RWPE2 (cell line): Measurements from ENCODE around the gene HOATZ.

Experiments
- ATAC-seq: fragments of 200-7000 bp; cut with Tn5 transposase; 3 replicates; pipeline ENCODE4 v1.9.1; 2021; ENCODE audit warnings: low read depth
- DNase-seq: peaks from one replicate; pipeline ENCODE4 v3.0.0-alpha.2; 2020; ENCODE audit warnings: low spot score
- H3K27ac ChIP-seq: fragments of 450-650 bp; 2 replicates; pipeline ENCODE4 v1.5.1; 2017; ENCODE audit warnings: mild to moderate bottlenecking; ENCODE audit not compliant: poor library complexity, severe bottlenecking
- H3K27me3 ChIP-seq: fragments of 250-450 bp; sonication (Bioruptor Pico); 2 replicates; pipeline ENCODE4 v1.5.1; 2021; ENCODE audit warnings: mild to moderate bottlenecking, moderate library complexity; ENCODE audit not compliant: insufficient read depth, poor library complexity, severe bottlenecking
- H3K36me3 ChIP-seq: fragments of 250-450 bp; sonication (Bioruptor Pico); 2 replicates; pipeline ENCODE4 v1.5.1; 2020; ENCODE audit warnings: low read depth, mild to moderate bottlenecking, moderate library complexity
- H3K4me1 ChIP-seq: fragments of 250-450 bp; sonication (Bioruptor Pico); 2 replicates; pipeline ENCODE4 v1.5.1; 2021; ENCODE audit warnings: mild to moderate bottlenecking, moderate library complexity; ENCODE audit not compliant: insufficient read depth, poor library complexity, severe bottlenecking
- H3K4me3 ChIP-seq: fragments of 250-450 bp; sonication (Bioruptor Pico); 2 replicates; pipeline ENCODE4 v1.5.1; 2021; ENCODE audit warnings: mild to moderate bottlenecking, moderate library complexity; ENCODE audit not compliant: severe bottlenecking
- H3K9me3 ChIP-seq: fragments of 250-450 bp; sonication (Bioruptor Pico); 2 replicates; pipeline ENCODE4 v1.5.1; 2021; ENCODE audit warnings: mild to moderate bottlenecking, moderate library complexity; ENCODE audit not compliant: severe bottlenecking
- CTCF ChIP-seq: fragments of 450-650 bp; IDR thresholded peaks from one replicate; pipeline ENCODE4 v1.5.1; 2017; ENCODE audit warnings: mild to moderate bottlenecking, moderate library complexity; ENCODE audit not compliant: poor library complexity, severe bottlenecking

The HOATZ gene

GRCh38 chr11:111575740-111576139 lies 61.2 kb downstream of the HOATZ start:
- Histone ChIP-seq H3K9me3 (no peaks in the 10 kb centered on the region), H3K4me1 (no peaks in the 10 kb centered on the region), H3K4me3 (no peak overlapping the region), H3K36me3 (no peaks in the 10 kb centered on the region), H3K27me3 (no peaks in the 10 kb centered on the region), H3K27ac (no peak overlapping the region)
- no peak for TF ChIP-seq CTCF
- ATAC-seq (no peak), DNase-seq (no peak)

GRCh38 chr11:111577821-111578220 lies 63.2 kb downstream of the HOATZ start:
- no peak overlapping the region for H3K4me3 ChIP-seq
- H3K36me3 ChIP-seq: no peaks in the 10 kb centered on the region
- H3K27me3 ChIP-seq: no peaks in the 10 kb centered on the region
- no peak for TF ChIP-seq CTCF
- DNase-seq (no peak), ATAC-seq (no peak)
- no peaks in the 10 kb centered on the region for H3K4me1 ChIP-seq
- H3K27ac ChIP-seq: no peak overlapping the region
- no peaks in the 10 kb centered on the region for H3K9me3 ChIP-seq

GRCh38 chr11:111581341-111581740 lies 66.8 kb downstream of the HOATZ start:
- H3K36me3 ChIP-seq: no peaks in the 10 kb centered on the region
- no peak for ATAC-seq
- H3K27me3 ChIP-seq: no peaks in the 10 kb centered on the region
- no peak overlapping the region for H3K27ac ChIP-seq
- H3K9me3 ChIP-seq: no peaks in the 10 kb centered on the region
- H3K4me1 ChIP-seq: no peaks in the 10 kb centered on the region
- no peak for TF ChIP-seq CTCF
- no peak overlapping the region for H3K4me3 ChIP-seq
- DNase-seq: no peak

GRCh38 chr11:111582163-111582562 lies 67.6 kb downstream of the HOATZ start:
- Histone ChIP-seq H3K27ac (no peak overlapping the region), H3K4me3 (no peak overlapping the region), H3K27me3 (no peaks in the 10 kb centered on the region), H3K9me3 (no peaks in the 10 kb centered on the region), H3K4me1 (no peaks in the 10 kb centered on the region), H3K36me3 (no peaks in the 10 kb centered on the region)
- ATAC-seq: no peak
- no peak for DNase-seq
- TF ChIP-seq CTCF: no peak

- Histone ChIP-seq H3K4me3 (no peak overlapping the region), H3K27ac (no peak overlapping the region), H3K36me3 (no peaks in the 10 kb centered on the region), H3K4me1 (no peaks in the 10 kb centered on the region), H3K27me3 (no peaks in the 10 kb centered on the region), H3K9me3 (no peaks in the 10 kb centered on the region)
- no peak for TF ChIP-seq CTCF
- ATAC-seq (no peak), DNase-seq (no peak)
These were observed 68.3 kb downstream of the HOATZ start for GRCh38 chr11:111582881-111583280.
